ENCODE results near the gene TUBB6.

The TUBB6 gene

DNA sequence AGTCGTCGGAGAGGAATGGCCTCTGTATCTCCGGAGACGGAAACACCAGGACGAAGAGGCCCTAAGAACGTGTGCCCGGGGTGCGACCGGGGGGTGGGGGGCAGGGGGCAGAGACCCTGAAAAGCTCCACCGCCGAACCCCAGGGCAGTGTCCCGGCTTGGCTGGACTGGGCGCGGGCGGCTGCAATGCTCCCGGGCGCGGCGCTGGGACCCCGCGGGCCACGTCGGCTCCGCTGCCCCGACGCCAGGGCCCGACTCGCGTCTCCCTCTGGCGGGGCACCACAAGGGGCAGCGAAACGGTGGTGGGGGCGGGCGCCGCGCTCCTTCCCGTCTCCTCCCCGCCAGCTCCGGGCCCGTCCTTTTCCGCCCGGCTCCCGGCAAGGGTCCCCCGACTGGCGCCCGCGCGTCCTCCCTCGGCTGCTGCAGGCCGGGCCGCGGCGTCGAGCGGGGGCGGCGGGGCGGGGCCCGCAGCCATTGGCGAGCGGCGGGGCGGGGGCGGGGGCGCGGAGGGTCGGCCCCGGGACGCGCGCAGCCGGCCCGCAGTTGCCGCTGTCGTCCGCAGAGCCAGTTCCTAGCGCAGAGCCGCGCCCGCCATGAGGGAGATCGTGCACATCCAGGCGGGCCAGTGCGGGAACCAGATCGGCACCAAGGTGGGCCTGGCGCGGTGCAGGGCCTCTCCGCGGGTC, at the start of gene TUBB6:
TUBB6 (plus strand) TSS at position 541 of the 685 bp plus-strand sequence; CDS start at position 593, 52 bp downstream.
- DNase-seq (ENCODE audit: low read depth, low spot score): no peak

DNA sequence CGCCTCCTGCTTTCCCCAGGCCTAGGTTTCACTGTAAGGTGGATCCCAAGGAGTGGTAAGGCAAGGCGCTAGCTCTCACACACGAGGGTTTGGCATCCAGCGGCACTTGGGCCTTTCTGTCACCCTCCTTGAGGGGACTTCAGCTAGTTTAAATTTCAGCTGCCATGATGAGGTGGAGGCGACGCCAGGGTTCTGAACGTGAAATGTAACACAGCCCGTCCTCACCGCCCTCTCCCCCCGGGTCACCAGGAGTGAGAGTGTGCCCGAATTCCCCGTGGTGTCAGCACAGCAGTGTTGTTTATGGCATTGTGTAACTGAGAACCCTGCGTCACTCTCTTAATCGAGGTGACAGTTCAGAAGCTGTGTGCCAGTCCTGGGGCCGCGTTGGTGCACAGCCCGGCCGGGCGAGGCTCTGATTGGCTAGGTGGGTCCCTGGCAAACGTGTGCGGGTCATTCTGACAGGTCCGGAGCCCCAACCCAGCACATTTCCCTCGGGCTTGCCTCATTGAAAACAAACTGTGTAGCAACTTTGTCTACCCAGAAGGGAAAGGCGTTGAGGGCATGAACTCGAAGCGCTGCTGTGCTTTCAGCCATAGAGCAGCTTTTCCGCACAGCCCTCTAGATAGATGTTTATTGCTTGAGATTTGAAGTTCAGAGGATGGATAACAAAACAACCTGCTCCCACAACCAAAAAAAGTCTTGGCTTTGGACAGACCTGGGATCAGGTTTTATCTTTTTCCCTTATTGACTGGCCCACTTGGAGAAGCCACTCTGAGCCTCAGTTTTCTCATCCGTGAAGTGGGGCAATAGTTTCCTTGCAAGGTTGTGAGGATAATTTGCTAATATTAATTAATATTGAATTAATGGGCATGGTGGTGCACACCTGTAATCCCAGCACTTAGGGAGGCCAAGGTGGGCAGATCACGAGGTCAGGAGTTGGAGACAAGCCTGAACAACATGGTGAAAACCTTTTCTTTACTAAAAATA, 49.0 kb upstream of the TUBB6 start:
- DNase-seq (ENCODE audit: low read depth, low spot score): no peak

DNA sequence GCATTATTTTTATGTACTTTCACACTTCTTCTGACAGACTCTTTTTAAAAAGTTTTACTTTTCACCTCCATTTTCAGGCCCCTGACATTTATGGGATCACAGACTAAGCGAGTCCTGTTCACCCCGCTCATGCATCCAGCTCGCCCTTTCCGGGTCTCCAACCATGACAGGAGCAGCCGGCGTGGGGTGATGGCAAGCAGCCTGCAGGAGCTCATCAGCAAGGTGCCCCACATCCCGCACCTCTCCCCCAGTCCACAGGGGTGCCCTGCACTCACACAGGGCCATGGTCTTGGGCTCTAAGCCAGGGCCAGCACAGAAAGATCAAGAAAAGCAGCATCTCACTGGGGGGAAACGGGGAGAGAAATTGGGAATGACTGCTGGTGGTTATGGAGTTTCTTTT, 45.3 kb upstream of the TUBB6 start:
- DNase-seq (ENCODE audit: low read depth, low spot score): no peak

DNA sequence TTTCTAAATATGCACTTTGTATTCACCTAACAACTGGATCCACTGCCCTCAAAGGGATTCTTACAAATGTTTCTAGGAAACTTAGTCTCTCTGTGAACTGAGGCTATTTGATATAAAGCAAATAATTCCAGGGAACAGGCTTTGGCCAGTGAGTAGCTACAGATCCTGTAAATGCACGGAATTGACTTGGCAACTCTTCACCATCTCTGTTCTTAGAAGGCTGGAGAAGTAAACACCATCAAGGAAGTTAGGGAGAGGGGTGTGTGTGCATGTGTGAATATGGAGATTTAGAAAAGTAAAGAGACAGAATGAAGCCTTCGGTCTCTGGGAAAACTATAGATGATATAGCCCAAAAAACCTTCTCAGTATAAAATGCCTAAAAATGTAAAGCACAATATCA, 43.2 kb upstream of the TUBB6 start:
- no peak for DNase-seq (ENCODE audit: low read depth, low spot score)

DNA sequence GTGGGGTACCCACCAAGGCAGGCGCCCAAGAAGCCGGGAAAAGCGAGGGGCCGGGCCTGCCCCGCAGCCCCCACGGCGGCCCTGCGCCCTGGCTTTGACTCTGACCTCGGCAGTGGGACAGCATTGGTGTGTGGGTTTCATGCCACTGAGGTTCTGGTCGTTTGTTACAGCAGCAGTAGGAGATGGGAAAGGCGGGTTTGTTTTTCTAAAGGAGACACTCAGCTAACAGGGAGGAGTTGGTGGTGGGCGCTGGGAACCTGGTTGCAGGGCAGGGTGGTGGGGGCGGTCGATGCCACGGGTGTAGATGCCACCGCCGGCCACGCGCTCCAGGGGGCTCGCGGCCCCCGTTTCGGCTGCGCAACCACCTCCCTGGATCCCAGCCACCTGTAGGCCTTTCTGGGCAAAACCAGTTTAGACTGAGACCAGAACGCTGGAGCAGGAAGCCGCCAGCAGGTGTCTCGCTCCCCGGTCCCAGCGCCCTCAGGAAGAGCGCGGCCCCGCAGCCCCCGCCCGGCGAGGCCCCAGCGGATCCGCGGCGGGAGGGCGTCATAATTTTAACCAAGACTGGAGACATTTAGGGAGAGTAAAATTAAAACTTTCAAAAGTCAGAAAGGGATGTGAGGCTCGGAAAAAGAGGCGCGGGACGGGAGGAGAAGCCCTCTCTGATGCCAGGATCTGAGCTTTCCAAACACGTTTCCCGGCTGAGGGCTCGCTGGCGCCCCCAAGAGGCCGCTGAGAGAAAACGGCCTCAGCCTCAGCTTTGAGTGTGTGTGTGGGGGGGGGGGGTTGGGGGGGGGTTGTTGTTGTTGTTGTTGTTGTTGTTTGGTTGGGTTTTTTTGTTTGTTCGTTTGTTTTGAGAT, 36.4 kb upstream of the TUBB6 start:
- DNase-seq (ENCODE audit: low read depth, low spot score): no peak

DNA sequence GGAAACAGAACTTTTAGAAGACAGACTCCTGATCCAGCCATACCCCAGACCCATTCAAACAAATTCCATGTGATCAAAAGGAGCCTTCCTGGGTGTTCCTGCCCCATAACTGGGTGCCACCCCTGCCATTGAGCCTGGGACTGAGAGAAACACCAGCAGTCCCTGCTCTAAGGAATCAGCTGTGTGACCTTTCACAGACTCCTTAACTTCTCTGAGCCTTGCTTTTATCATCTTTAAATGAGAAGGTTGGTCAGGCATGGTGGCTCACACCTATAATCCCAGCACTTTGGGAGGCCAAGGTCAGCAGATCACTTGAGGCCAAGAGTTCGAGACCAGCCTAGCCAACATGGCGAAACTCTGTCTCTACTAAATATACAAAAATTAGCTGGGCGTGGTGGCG, 33.2 kb upstream of the TUBB6 start:
- DNase-seq (ENCODE audit: low read depth, low spot score): no peak

DNA sequence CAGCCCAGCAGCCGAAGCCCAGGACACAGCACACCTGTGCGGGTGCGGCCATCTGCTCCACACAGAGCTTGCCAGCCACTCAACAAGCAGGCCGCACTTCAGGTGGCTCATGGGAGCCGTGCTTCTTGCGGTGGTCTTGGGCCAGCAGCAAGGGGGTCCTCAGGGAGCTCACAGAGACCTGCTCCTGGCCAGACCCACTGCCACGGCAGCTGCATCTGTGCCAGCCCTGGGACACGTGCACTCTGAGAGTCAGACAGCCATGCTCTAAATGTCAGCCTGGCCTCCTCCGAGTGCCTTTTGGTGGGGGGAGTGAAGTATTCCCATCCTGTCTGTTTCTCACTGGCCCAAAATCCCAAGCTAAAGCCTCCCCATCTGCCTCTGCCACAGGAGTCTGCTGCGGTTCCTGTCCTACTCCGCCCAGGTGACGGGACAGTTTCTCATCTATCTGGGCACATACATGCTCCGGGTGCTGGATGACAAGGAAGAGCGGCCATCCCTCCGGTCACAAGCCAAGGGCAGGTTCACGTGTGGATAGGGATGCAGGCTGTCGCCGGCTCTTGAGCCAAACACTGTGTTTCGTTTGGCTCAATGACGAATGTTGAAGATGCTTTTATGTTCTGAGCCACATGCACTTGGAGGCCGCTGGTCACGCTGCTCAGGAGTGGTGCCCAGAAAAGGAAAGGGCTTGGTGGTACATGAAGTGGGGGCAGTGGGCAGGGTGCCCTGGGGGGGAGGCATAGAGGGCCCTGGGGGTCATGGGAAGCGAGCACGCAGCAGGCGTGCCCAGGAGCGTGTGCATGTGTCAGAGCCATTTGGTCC, 31.1 kb upstream of the TUBB6 start:
- no peak for DNase-seq (ENCODE audit: low read depth, low spot score)

DNA sequence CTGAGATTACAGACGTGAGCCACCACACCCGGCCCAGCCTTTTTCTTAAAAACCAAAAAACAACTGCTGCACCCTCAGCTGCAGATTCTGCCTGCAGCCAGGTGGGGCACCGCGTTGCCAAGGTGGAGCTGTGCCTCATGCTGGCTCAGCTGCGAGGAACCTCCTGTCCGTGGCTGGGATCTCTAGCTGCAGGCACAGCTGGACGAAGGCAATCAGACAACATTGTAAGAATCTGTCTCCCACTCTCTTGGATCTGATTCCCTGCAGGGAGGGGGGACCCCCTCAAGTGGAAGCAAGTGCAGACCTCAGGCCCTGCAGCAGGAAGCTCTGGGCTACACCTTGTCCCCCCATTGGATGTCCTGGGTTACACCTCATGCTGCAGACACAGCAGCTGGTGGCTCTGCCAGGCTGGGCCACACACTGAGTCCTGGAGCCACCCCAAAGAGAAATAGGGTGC, 29.8 kb upstream of the TUBB6 start:
- DNase-seq (ENCODE audit: low read depth, low spot score): no peak

DNA sequence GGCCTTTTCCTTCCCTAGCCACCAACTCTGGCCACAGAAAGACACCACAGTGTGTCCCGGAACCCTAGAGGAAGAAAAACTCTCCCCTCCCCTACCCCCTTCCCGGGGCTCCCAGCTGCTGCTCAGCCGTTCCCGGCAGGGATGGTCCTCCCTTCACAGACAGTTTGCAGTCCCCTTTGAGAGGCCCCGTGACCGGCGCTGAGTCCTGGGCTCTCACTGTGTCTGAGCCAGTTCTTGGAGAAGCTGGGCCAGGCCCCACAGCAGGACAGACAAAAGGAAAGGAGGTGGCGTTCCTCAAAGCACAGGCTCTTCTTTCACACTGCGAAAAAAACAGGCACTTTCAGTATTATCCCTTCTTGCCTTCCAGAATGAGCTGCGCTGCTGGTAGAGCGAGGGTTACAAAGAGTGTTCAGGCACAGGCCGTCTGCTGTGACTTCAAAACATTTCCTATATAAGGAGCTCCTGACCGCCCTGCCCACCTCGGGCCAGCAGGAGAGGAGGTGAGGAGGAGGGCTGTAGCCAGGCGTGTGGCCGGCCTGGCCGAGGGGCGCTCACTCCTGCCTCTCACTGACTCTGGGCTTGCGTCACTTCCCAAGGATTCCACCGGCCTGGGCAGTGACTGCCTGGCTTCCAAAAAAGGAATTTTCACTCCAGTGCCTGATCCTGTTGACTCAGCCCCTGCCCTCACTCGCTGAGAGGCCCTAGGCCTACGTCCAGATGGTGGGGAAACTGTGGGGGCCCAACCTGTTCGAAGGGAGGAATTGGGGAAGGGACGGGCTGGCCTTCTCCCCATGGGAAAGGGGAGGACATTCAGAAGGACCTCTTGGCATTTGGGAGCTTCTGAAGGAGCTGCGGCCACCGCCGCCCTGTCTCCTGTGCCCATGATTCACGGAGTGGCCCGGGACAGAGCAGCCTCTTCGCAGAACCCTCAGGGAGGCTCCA, 29.0 kb upstream of the TUBB6 start:
- peak; percentile 80 for DNase-seq (ENCODE audit: low read depth, low spot score)

DNA sequence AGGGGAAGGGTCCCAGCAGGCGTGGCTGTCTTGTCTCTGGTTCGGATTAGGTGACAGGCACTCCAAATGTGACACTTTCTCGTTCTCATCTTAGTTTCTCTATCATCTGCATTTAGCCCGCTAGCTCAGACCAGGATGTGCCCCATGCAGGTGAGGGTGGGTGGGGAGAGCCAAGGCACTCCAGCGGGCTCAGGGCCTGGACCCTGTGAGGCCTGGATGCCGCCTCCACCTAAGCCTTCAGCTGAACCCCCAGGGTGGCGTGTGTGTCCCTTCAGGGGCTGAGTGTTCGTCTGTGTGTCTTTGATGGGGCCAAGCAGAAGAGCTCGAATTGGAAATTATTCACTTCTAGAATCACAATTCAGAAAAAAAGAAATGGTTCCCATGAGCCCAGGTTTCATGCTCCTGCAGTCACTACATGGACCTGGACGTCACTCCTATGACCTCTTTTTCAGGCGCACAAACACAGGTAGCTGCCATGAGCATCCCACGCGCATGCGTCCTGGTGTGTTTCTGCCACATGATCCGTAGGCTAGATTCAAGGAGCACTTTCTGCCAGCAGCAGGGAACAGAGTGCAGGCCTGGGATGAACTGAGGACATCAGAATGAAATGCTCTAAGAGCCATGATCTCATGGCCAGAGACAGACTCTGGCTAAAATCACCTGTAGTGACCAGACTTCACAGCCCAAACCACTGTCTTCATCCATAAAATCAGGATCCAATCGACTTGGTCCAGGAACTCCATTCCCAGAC, 28.1 kb upstream of the TUBB6 start:
- no peak for DNase-seq (ENCODE audit: low read depth, low spot score)

DNA sequence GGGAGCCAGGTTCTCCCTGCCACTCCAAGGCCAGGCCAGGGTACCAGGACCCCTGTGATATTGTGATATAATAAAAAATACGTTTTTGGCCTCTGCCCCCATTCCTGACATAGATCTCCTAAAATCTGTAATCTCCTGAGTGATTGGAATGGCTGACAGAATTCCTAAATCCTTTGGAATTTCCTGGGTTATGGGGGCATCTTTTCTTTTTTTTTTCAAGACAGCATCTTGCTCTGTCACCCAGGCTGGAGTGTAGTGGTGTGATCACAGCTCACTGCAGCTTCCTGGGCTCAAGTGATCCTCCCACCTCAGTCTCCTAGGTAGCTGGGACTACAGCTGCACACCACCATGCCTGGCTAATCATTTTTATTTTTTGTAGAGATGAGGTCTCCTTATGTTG, 26.2 kb upstream of the TUBB6 start:
- no peak for DNase-seq (ENCODE audit: low read depth, low spot score)

DNA sequence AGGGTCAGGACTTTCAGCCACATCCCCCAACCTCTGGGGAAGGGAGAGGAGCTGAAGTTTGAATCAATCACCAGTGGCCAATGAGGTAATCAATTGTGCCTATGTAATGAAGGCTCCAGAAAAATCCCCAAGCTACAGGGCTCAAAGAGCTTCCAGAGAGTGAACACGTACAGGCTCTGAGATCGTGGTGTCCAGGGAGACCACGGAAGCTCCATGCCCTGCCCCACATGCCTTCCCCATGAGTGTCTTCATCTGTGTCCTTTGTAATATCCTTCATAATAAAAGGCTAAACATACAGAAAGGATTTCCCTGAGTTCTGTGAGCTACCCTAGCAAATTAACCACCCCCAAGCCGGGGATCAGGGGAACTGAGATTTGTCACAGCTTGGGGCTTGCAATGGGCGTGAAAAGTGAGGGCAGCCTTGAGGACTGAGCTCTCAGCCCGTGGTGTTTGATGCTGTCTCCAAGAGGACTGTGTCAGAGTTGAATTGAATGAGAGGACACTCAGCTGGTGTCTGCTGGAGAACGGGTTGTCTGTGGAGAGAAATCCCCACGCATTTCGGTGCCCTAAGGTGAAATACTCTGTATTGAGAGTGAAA, 25.5 kb upstream of the TUBB6 start:
- DNase-seq (ENCODE audit: low read depth, low spot score): no peak

DNA sequence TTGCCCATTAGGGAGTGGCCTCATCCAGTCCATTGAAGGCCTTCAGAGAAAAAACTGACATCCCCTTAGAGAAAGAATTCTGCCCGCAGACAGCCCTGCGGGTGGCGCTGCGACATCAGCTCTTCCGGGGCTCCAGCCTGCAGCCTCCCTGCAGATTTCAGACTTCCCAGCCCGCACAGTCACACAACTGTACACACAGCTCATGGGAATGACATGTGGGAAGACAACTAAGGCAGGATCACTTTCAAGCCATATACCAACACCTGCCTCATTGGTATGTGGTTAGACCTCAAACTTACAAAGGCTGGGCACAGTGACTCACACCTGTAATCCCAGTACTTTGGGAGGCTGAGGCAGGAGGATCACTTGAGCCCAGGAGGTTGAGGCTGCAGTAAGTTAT, 24.8 kb upstream of the TUBB6 start:
- no peak for DNase-seq (ENCODE audit: low read depth, low spot score)

DNA sequence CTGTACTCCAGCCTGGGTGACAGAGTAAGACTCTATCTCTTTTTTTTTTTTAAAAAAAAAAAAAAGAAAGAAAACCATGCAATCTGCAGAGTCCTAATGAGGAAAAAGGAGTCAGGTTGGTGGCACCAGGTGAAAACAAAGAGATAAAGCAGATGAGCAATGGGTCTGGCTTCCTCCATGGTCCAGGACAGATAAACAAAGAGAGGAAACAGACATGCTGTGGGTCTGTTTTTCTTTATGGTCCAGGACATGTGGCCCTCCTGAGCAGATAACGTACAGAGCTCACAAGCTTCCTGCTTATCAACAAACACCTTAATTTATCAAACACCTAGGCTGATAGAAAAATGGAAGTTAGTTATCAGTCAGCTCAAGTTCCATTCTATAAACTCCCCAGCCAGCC, 24.4 kb upstream of the TUBB6 start:
- no peak for DNase-seq (ENCODE audit: low read depth, low spot score)

DNA sequence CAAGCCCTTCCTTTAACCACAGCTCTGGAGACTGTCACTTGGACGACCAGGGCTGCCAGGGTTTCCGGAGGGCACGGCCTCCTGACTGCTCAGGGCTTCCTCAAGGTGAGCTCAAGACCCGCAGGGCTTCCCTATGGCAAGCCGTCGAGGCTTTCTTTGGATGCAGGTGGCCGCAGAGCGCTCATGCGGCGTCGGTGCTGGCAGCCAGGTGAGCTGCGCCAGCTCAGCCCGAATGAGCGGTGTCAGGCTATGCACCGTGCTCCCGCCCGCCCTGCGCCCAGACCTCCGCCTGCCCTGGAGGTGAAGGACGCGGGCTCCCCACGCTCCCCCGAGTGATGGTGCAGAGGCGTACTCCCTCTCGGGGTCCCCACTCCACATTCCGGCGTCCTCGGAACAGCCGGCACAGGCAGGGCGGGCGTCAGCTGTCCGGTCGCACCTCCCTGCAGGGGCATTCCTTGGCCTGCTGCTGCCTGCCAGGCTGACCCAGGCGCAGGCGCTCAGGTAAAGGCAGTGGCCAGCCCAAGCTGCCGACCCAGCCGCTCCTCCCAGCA, 20.8 kb upstream of the TUBB6 start:
- no peak for DNase-seq (ENCODE audit: low read depth, low spot score)

DNA sequence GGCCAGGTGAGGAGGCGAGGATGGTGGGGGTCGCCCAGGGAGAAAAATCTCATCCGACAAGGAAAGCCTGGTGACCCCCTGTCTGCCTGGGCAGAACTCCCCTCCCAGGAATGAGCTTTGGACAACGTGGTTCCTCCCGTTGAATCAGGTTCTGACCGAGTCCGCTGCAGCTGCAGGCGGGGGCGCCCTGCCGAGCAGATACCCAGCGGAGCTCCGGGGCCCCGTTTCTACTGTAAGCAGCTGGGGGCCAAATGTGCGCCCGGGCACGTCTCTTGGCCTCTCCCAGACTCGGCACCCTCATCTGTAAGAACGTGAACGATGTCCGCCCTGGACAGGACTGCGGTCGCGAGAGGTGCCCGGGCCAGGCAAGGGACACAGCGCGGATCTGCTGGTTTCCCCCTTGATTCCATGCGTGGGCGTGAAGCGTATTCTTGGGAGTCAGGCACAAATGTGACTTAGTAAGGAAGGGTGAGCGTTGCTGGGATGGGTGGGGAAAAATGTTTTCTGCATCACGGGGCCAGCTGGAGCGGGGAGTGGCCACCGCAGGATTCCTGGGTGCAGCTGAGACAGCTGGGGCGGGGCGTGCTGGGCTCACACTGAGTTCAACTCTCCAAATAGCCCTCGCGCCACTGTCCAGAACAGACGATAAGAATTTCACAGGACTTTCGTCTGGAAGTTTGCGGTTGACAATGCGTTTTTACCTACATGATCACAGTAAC, 20.2 kb upstream of the TUBB6 start:
- DNase-seq (ENCODE audit: low read depth, low spot score): no peak

DNA sequence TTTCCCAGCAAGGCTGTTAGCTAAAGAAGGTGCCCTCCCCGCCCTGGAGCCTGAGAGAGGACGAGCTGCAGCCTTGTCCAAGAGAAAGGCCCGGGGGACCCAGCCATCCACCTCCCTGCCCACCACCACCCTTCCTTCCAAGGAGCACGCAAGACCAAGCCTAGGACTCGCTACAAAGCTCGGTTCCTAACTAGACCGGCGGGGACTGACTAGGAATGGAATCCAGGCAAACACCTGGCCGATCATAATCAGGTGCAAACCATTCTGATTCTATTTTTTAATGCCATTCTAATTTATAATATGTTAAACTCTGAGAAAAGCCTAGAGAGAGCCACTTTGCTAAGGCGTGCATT, 19.7 kb upstream of the TUBB6 start:
- DNase-seq (ENCODE audit: low read depth, low spot score): no peak

DNA sequence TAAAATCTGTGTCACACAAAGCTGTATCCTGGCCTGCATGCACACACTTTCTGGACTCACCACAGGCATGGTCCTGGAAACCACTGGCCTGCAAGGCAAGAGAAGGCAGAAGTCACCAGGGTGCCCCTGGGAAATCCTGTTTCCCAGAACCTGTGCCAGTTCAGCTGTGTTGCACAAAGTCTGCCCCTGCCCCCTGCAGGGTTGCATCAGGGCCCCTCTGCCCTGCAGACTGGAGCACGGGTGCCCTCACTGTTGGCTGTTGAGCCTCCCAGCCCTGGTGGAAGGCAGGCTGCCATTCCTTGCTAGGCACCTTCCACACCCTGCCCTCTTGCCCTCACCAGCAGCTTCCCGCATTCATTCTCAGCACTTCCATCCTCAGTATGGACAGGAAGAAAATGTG, 18.0 kb upstream of the TUBB6 start:
- DNase-seq (ENCODE audit: low read depth, low spot score): no peak

Measured in iPS DF 19.7 (cell line).